Kidney (tissue), 14 donors: ENCODE results near the gene ZDHHC14. TPM values are rescaled to one million over a fixed set of nuclear protein-coding genes. Genes with fewer than 3 reads are reported as not detected.
A peak's percentile ranks its signal among the peaks of the same experiment; 100 is the strongest.
"Not testable (repeated sequence)": the region's sequence is repeated elsewhere in the genome, so short reads cannot be mapped to it uniquely, and the experiment has no call there.

ENCODE experiments used
- DNase-seq, 5 donors: peaks; one replicate each; pipeline ENCODE4 v3.0.0-alpha.2; 2013 to 2020
- FAIRE-seq: peaks from 2 replicates; lab custom pipeline; 2012; peaks lifted over from hg19 to GRCh38; lab: Jason Lieb, UNC
- H3K27ac ChIP-seq, 2 donors: one replicate each; pipeline ENCODE4 v1.7.0; 2013; ENCODE audit warnings: low read depth in 2 of 2, low read length in 2 of 2, inconsistent platforms in 1 of 2
- H3K27me3 ChIP-seq: one replicate; pipeline ENCODE4 v1.7.1; 2013; ENCODE audit warnings: low read length, inconsistent platforms; ENCODE audit not compliant: control insufficient read depth, insufficient read depth
- H3K36me3 ChIP-seq, 3 donors: one replicate each; pipeline versions ENCODE4 v1.7.0 to v1.7.1; 2013; ENCODE audit warnings: low read length in 3 of 3, control low read depth in 1 of 3, inconsistent platforms in 1 of 3; ENCODE audit not compliant: insufficient read depth in 3 of 3, control insufficient read depth in 2 of 3
- H3K4me1 ChIP-seq, 3 donors: one replicate each; pipeline versions ENCODE4 v1.7.0 to v1.7.1; 2013; ENCODE audit warnings: low read length in 3 of 3, inconsistent platforms in 1 of 3, low read depth in 1 of 3; ENCODE audit not compliant: control insufficient read depth in 2 of 3, insufficient read depth in 2 of 3
- H3K4me3 ChIP-seq, 3 donors: one replicate each; pipeline versions ENCODE4 v1.7.0 to v1.8.1; 2013; ENCODE audit warnings: low read length in 3 of 3, control low read depth in 1 of 3, inconsistent platforms in 1 of 3
- H3K9ac ChIP-seq, 3 donors: one replicate each; pipeline versions ENCODE4 v1.7.0 to v1.7.1; 2013; ENCODE audit warnings: low read length in 3 of 3, control low read depth in 1 of 3, inconsistent platforms in 1 of 3
- H3K9me3 ChIP-seq, 3 donors: one replicate each; pipeline versions ENCODE4 v1.7.0 to v1.7.1; 2013; ENCODE audit warnings: low read length in 3 of 3, control low read depth in 1 of 3, inconsistent platforms in 1 of 3; ENCODE audit not compliant: control insufficient read depth in 2 of 3, insufficient read depth in 1 of 3
- CTCF ChIP-seq: IDR thresholded peaks from 3 replicates; pipeline ENCODE4 v1.5.1; 2012; ENCODE audit warnings: mild to moderate bottlenecking, moderate library complexity, borderline replicate concordance; ENCODE audit not compliant: insufficient read depth; ENCODE audit errors: extremely low read depth
- intact Hi-C: fragments of 100-400 bp; cut with DNase I; formaldehyde crosslinking; loops from one replicate; pipeline ENCODE4 v1.11.1; 2022
- polyA plus RNA-seq: library from polyadenylated mRNA; stranded (reverse); fragments of 350-450 nt; fragmentation: Illumina TruSeq; extraction: RNeasy Lipid Tissue Mini Kit (QIAGEN cat#74804); gene quantifications from one replicate; pipeline ENCODE4 v1.2.3, GENCODE V29; 2014; ENCODE audit warnings: low read depth, low replicate concordance; ENCODE audit not compliant: insufficient read depth
- total RNA-seq: library from RNA; stranded (reverse); fragmentation: NEBNext Ultra II Directional; extraction: Animal tissue kit (Norgen Biotek cat#: 25700); gene quantifications from one replicate; pipeline ENCODE4 v1.2.1, GENCODE V29; 2021
- donor health status: control.
- donor health status: control.
- donor health status: control.
- donor health status: control.
- donor health status: control.
- donor health status: DM: yes; HTN: yes; CAD: no.
- donor health status: Normal renal cell carcinoma (clear cell type).

Gene ZDHHC14
- total and polyA plus RNA-seq, 2 donors from 2014 or later: 13.5 to 26.7 TPM

GRCh38 chr6:157382821-157383220 is 1.8 kb downstream of the ZDHHC14 start:
- intact Hi-C loops: no loop called here
- FAIRE-seq: no peak

DNA sequence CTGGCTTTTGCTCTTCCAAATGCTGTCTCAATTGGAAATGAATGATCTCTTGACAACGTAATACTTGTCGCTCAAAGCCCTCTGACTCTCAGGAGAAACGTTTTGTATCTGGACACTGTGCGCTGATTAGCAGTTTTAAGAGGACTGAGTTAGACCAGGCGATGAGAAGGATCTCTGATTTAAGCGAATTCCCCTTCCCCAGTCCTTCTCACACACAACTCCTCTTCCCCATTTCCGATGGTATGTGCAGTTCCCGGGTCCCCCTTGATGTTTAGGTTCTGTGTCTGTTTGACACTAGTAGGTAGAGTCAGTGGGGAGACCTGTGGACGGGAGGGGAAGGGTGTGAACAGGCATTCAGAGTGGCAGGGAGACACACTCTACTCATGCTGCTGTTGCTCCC is 2.5 kb downstream of the ZDHHC14 start:
- Histone ChIP-seq H3K9me3 (no peaks in the 10 kb centered on the region), H3K4me3 (peak overlapping the region in 1 of 3 donors; percentile 78), H3K36me3 (no peaks in the 10 kb centered on the region), H3K27me3 (no peaks in the 10 kb centered on the region), H3K9ac (peak overlapping the region in 1 of 3 donors; percentile 29), H3K4me1 (peaks cover 0 to 12% (median 3%) of the 10 kb centered on the region in 3 donors), H3K27ac (no peak overlapping the region)
- intact Hi-C loops: no loop called here
- DNase-seq: no peak
- TF ChIP-seq CTCF: no peak
- FAIRE-seq: no peak

More at GRCh38 chr6:157382821-157383220, 1.8 kb downstream of the ZDHHC14 start:
- Histone ChIP-seq H3K9me3 (no peaks in the 10 kb centered on the region), H3K27me3 (no peaks in the 10 kb centered on the region), H3K36me3 (no peaks in the 10 kb centered on the region), H3K9ac (peak overlapping the region; percentile 9 to 87 (median 35)), H3K4me3 (peak overlapping the region; percentile 42 to 84 (median 78)), H3K4me1 (peaks cover 0 to 12% (median 3%) of the 10 kb centered on the region in 3 donors), H3K27ac (peak overlapping the region in 1 of 2 donors; percentile 66)
- TF ChIP-seq CTCF: no peak
- DNase-seq: no peak

DNA sequence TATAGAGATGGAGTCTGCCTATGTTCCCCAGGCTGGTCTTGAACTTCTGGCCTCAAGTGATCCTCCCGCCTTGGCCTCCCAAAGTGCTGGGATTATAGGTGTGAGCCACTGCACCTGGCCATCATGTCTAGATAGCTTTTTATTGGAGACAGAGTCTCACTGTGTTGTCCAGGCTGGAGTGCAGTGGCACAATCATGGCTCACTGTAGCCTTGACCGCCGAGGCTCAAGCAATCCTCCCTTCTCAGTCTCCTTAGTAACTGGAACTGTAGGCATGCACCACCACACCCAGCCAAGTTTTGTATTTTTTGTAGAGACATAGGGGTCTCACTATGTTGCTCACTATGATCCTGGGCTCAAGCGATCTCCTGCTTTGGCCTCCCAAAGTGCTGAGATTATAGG is 4.0 kb downstream of the ZDHHC14 start:
- DNase-seq, intact Hi-C loops, H3K4me3 ChIP-seq, H3K36me3 ChIP-seq, H3K27me3 ChIP-seq, H3K27ac ChIP-seq, H3K4me1 ChIP-seq, H3K9me3 ChIP-seq, H3K9ac ChIP-seq, FAIRE-seq: not testable (repeated sequence)

GRCh38 chr6:157385482-157385881 is 4.5 kb downstream of the ZDHHC14 start:
- FAIRE-seq: no peak
- H3K27me3 ChIP-seq: no peaks in the 10 kb centered on the region
- H3K9ac ChIP-seq: no peak overlapping the region
- peaks cover 0 to 8% (median 3%) of the 10 kb centered on the region in 3 donors for H3K4me1 ChIP-seq
- intact Hi-C loops: no loop called here
- H3K4me3 ChIP-seq: no peak overlapping the region
- no peak for DNase-seq
- no peaks in the 10 kb centered on the region for H3K36me3 ChIP-seq
- no peak for TF ChIP-seq CTCF
- H3K27ac ChIP-seq: no peak overlapping the region
- no peaks in the 10 kb centered on the region for H3K9me3 ChIP-seq
